ENCODE results near the gene RAB7B. TPM values are rescaled to one million over a fixed set of nuclear protein-coding genes. Genes with fewer than 3 reads are reported as not detected.

Gene RAB7B
- total and polyA plus RNA-seq, 2 experiments from 2014 or later = 7.1 to 7.6 TPM

- TF ChIP-seq EZH2phosphoT487 (IDR thresholded peaks at IDR 0.05; ENCODE audit: insufficient read depth, low read depth) (no peak), EZH2 (IDR thresholded peaks at IDR 0.05; ENCODE audit: insufficient read depth, poor library complexity, severe bottlenecking) (no peak)
- no peaks in the 10 kb centered on the region for H3K9me3 ChIP-seq (ENCODE audit: low read depth)
- no peak overlapping the region for H3K4me3 ChIP-seq
- 36 to 54% methylated on average over 7 of the region's 7 CpGs for WGBS, 2 experiments (ENCODE audit: low coverage in 1 of 2, low lambda C conversion rate in 2 of 2, missing lambda C conversion rate in 2 of 2)
- H4K20me1 ChIP-seq (ENCODE audit: insufficient read depth) = no peaks in the 10 kb centered on the region
- H3K4me1 ChIP-seq (ENCODE audit: insufficient read depth) = no peaks in the 10 kb centered on the region
- H3K9me2 ChIP-seq (ENCODE audit: insufficient read depth) = no peaks in the 10 kb centered on the region
- no peak overlapping the region for H3K27ac ChIP-seq
- in situ Hi-C loops (cut with MboI) = no loop called here
- no peaks in the 10 kb centered on the region for H3K79me2 ChIP-seq (ENCODE audit: insufficient read depth)
- H3F3A ChIP-seq (ENCODE audit: insufficient read depth) = no peaks in the 10 kb centered on the region
- no peak overlapping the region for H3K4me2 ChIP-seq (ENCODE audit: unreplicated experiment)
- H3K36me3 ChIP-seq (ENCODE audit: low read depth) = no peaks in the 10 kb centered on the region
- no peak for DNase-seq
- no peak overlapping the region for H2AFZ ChIP-seq
- no peak overlapping the region for H3K9ac ChIP-seq
- H3K27me3 ChIP-seq (replicated peaks; ENCODE audit: insufficient read depth) = peaks cover 75% of the 10 kb centered on the region
Measured at GRCh38 chr1:206039046-206039973, 36.1 kb upstream of the RAB7B start.

DNA sequence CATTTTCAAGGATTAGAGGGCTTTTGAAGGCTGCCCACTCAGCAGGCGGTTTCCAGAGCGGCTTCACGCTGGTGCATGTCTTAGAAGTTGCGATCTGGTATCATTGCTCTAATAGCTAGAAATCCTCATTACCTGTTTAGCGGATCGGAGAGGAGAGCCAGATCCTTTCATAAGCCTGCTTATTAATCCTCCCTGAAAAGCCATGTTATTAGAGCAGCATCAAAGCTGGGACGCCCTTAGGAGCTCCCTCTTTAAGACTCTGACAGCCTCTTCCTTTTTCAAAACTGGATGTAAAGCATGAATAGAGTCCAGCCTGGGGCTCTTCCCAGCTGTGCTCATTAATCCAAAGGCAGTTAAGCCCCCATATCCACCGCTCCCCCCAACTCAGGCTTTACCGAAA lies 34.4 kb upstream of the RAB7B start:
- no peaks in the 10 kb centered on the region for H3F3A ChIP-seq (ENCODE audit: insufficient read depth)
- H3K9me2 ChIP-seq (ENCODE audit: insufficient read depth) = no peaks in the 10 kb centered on the region
- H3K36me3 ChIP-seq (ENCODE audit: low read depth) = no peaks in the 10 kb centered on the region
- no peak overlapping the region for H3K4me2 ChIP-seq (ENCODE audit: unreplicated experiment)
- no peak for DNase-seq
- H3K9ac ChIP-seq = no peak overlapping the region
- no peak overlapping the region for H3K27ac ChIP-seq
- WGBS, 2 experiments (ENCODE audit: low coverage in 1 of 2, low lambda C conversion rate in 2 of 2, missing lambda C conversion rate in 2 of 2) = 80 to 86% methylated on average over 9 of the region's 9 CpGs
- H3K9me3 ChIP-seq (ENCODE audit: low read depth) = no peaks in the 10 kb centered on the region
- no peak overlapping the region for H3K4me3 ChIP-seq
- TF ChIP-seq EZH2phosphoT487 (IDR thresholded peaks at IDR 0.05; ENCODE audit: insufficient read depth, low read depth) (no peak), EZH2 (IDR thresholded peaks at IDR 0.05; ENCODE audit: insufficient read depth, poor library complexity, severe bottlenecking) (no peak)
- H4K20me1 ChIP-seq (ENCODE audit: insufficient read depth) = no peaks in the 10 kb centered on the region
- no peaks in the 10 kb centered on the region for H3K79me2 ChIP-seq (ENCODE audit: insufficient read depth)
- no peak overlapping the region for H2AFZ ChIP-seq
- no peaks in the 10 kb centered on the region for H3K4me1 ChIP-seq (ENCODE audit: insufficient read depth)
- H3K27me3 ChIP-seq (replicated peaks; ENCODE audit: insufficient read depth) = peaks cover 76% of the 10 kb centered on the region
- in situ Hi-C loops (cut with MboI) = no loop called here

DNA sequence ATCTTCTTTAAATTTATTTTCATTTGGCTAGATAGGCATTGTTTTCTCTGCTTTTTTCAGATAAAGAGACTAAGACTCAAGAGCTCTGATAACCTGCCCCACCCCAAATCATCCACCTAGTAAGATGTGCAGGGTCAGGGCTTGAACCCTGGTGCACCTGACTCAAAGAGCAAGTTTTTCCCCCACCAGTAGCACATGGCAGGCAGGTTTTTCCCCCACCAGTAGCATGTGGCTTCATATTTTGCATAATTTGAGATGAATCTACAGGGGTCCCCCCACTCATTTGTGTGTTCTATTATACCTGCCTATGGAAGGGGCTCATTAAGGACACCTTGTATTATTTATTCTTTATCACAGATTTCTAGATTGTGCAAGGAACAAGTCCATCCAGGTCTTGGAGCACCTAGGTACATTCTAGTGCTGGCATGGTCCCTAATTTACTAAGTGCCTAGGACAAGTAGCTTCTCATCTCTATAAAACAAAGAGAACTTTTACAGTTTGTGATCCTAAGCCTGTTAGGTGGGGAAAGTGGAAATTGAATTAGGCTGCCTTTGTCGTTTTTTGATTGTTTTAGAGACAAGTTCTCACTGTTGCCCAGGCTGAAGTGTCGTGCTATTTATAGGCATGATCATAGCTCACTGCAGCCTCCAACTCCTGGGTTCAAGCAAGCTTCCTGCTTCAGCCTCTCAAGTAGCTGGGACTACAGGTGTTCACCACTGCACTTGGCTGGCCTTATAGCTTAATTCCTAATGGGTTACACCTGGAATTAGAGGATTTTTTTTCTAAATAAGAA lies 33.7 kb upstream of the RAB7B start:
- no peak overlapping the region for H2AFZ ChIP-seq
- in situ Hi-C loops (cut with MboI) = no loop called here
- H3F3A ChIP-seq (ENCODE audit: insufficient read depth) = no peaks in the 10 kb centered on the region
- H3K27me3 ChIP-seq (replicated peaks; ENCODE audit: insufficient read depth) = peaks cover 72% of the 10 kb centered on the region
- no peak overlapping the region for H3K4me2 ChIP-seq (ENCODE audit: unreplicated experiment)
- H3K36me3 ChIP-seq (ENCODE audit: low read depth) = no peaks in the 10 kb centered on the region
- no peaks in the 10 kb centered on the region for H3K4me1 ChIP-seq (ENCODE audit: insufficient read depth)
- DNase-seq = no peak
- H3K9me3 ChIP-seq (ENCODE audit: low read depth) = no peaks in the 10 kb centered on the region
- 52 to 53% methylated on average over 2 of the region's 2 CpGs for WGBS, 2 experiments (ENCODE audit: low coverage in 1 of 2, low lambda C conversion rate in 2 of 2, missing lambda C conversion rate in 2 of 2)
- no peak overlapping the region for H3K27ac ChIP-seq
- no peaks in the 10 kb centered on the region for H3K79me2 ChIP-seq (ENCODE audit: insufficient read depth)
- no peak overlapping the region for H3K9ac ChIP-seq
- H3K9me2 ChIP-seq (ENCODE audit: insufficient read depth) = no peaks in the 10 kb centered on the region
- H4K20me1 ChIP-seq (ENCODE audit: insufficient read depth) = no peaks in the 10 kb centered on the region
- TF ChIP-seq EZH2phosphoT487 (IDR thresholded peaks at IDR 0.05; ENCODE audit: insufficient read depth, low read depth) = no peak
- TF ChIP-seq EZH2 (IDR thresholded peaks at IDR 0.05; ENCODE audit: insufficient read depth, poor library complexity, severe bottlenecking) = no peak
- H3K4me3 ChIP-seq = no peak overlapping the region

- Histone ChIP-seq H3K4me3 (no peak overlapping the region), H3K4me1 (ENCODE audit: insufficient read depth) (no peaks in the 10 kb centered on the region), H2AFZ (no peak overlapping the region), H3K4me2 (ENCODE audit: unreplicated experiment) (no peak overlapping the region), H4K20me1 (ENCODE audit: insufficient read depth) (no peaks in the 10 kb centered on the region), H3K27me3 (replicated peaks; ENCODE audit: insufficient read depth) (peaks cover 53% of the 10 kb centered on the region), H3K79me2 (ENCODE audit: insufficient read depth) (no peaks in the 10 kb centered on the region), H3K27ac (no peak overlapping the region), H3F3A (ENCODE audit: insufficient read depth) (no peaks in the 10 kb centered on the region), H3K9ac (no peak overlapping the region), H3K9me2 (ENCODE audit: insufficient read depth) (no peaks in the 10 kb centered on the region), H3K36me3 (ENCODE audit: low read depth) (no peaks in the 10 kb centered on the region), H3K9me3 (ENCODE audit: low read depth) (no peaks in the 10 kb centered on the region)
- TF ChIP-seq EZH2phosphoT487 (IDR thresholded peaks at IDR 0.05; ENCODE audit: insufficient read depth, low read depth) (no peak), EZH2 (IDR thresholded peaks at IDR 0.05; ENCODE audit: insufficient read depth, poor library complexity, severe bottlenecking) (no peak)
- DNase-seq = no peak
- WGBS, 2 experiments (ENCODE audit: low coverage in 1 of 2, low lambda C conversion rate in 2 of 2, missing lambda C conversion rate in 2 of 2) = 69 to 76% methylated on average over 5 of the region's 5 CpGs
- in situ Hi-C loops (cut with MboI) = no loop called here
Measured at GRCh38 chr1:206035027-206035426, 31.8 kb upstream of the RAB7B start.

Data from GM23248 (cell line).